Measurements from ENCODE around the gene SHOX. TPM values are rescaled to one million over a fixed set of nuclear protein-coding genes. Genes with fewer than 3 reads are reported as not detected.

Gene SHOX
- total RNA-seq, 1 donor from 2014 or later: not detected

DNA sequence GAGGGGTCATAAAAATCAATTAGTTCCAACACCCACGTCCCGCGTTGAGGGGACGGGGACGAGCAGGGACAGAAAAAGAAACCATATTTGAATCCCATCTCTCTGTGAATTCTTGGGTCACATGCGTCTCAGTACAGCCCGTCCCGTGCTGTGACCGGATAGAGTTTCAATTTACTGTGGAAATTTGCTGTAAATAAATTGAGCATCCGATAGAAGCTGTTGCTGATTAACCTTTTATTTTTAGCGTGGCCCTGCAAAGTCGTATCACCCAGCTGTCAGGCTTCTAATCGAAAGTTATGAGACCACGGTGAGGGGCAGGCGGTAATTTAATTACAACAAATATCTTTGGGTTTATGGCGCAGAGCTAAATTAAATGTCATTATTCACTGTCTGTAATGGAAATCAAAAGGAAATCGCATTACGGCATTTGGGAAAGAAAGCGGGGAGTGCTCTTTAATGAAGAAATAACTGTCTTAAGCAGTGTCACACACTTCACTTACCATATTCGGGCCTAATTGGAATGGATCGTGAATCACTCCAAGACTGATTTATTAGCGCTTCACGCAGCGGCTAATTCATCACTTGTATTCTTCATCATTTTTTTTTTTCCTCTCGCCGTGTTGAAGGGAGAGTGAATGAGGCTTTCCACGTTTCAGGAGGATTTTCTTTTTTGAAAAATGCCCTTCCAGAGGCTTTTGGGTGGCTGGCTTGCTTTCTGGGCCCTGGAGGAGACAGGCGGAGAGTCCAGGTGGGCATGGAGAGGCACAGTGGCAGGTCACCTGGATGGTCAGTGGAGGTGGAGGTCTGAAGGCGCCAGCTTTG is 7.3 kb downstream of the SHOX start:
- ChIA-PET CTCF (no interaction called here), POLR2A (no interaction called here)
- Mint-ChIP-seq H3K4me1 (peaks cover 4% of the 10 kb centered on the region), H3K36me3 (ENCODE audit: low read depth) (no peaks in the 10 kb centered on the region), H3K27me3 (peaks cover 52% of the 10 kb centered on the region), H3K9me3 (no peaks in the 10 kb centered on the region), H3K4me3 (no peak overlapping the region), H3K27ac (no peak overlapping the region)
- intact Hi-C loops (cut with micrococcal nuclease): no loop called here
- ATAC-seq (ENCODE audit: low read depth) (no peak), DNase-seq (no peak)
- TF ChIP-seq, protein P1, sequence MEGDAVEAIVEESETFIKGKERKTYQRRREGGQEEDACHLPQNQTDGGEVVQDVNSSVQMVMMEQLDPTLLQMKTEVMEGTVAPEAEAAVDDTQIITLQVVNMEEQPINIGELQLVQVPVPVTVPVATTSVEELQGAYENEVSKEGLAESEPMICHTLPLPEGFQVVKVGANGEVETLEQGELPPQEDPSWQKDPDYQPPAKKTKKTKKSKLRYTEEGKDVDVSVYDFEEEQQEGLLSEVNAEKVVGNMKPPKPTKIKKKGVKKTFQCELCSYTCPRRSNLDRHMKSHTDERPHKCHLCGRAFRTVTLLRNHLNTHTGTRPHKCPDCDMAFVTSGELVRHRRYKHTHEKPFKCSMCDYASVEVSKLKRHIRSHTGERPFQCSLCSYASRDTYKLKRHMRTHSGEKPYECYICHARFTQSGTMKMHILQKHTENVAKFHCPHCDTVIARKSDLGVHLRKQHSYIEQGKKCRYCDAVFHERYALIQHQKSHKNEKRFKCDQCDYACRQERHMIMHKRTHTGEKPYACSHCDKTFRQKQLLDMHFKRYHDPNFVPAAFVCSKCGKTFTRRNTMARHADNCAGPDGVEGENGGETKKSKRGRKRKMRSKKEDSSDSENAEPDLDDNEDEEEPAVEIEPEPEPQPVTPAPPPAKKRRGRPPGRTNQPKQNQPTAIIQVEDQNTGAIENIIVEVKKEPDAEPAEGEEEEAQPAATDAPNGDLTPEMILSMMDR (IDR thresholded peaks at IDR 0.05): no peak

DNA sequence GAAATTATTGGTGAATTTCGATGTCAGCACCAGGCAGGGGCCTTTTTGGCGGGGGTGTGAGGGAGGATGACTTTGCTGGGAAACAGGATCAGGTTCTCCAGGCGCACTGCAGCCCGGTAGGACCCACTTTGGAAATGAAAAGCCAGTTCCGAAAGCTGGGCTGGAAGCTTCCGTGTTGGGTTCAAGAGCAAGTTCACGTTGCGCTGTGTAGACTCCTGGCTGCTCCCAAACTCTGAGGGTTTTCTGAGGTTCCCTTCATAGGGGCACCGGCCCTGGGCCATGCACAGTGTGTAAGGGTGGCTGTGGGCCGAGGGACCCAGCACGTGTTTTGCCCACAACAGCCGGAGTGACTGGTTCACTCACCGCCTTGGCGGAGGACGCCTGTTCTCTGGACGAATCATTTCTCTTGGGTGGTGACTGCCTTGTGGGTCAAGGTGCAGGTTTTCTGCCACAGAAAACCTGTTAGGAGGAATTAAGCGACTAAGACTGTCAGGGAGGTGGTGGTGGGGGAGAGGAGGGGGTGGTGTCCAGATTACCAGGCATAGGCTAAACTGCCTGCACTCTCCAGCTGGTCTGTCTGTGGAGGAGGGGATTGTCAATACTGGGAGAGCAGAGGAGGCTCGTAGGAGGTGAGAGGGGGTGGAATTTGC is 8.0 kb downstream of the SHOX start:
- intact Hi-C loops (cut with micrococcal nuclease): no loop called here
- H3K27ac Mint-ChIP-seq: no peak overlapping the region
- no peaks in the 10 kb centered on the region for H3K9me3 Mint-ChIP-seq
- no peaks in the 10 kb centered on the region for H3K36me3 Mint-ChIP-seq (ENCODE audit: low read depth)
- TF ChIP-seq, protein P1 (IDR thresholded peaks at IDR 0.05): no peak
- ChIA-PET CTCF (no interaction called here), POLR2A (no interaction called here)
- H3K4me1 Mint-ChIP-seq: peaks cover 4% of the 10 kb centered on the region
- DNase-seq (no peak), ATAC-seq (ENCODE audit: low read depth) (no peak)
- H3K27me3 Mint-ChIP-seq: peaks cover 49% of the 10 kb centered on the region
- no peak overlapping the region for H3K4me3 Mint-ChIP-seq

DNA sequence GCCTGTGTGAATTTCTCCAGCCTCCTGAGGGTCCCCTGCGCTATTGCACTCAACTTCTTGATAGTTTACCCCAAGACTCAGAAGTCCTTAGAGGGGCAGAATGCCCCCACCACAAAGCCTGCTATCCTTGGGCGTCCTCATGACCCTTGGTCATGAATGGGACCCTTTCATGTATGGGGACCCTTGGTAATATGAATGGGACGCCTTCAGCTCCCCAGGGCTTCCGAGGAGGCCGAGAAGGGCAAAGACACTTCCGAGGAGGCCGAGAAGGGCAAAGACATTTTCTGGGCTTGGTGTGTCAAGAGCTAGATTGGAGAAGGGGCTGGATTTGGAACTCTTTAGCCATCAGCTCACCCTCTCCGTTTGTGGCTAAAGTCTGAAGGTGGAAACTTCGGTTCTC is 8.6 kb downstream of the SHOX start:
- Mint-ChIP-seq H3K27me3 (peaks cover 47% of the 10 kb centered on the region), H3K27ac (no peak overlapping the region), H3K4me1 (peaks cover 4% of the 10 kb centered on the region), H3K4me3 (no peak overlapping the region), H3K9me3 (no peaks in the 10 kb centered on the region), H3K36me3 (ENCODE audit: low read depth) (no peaks in the 10 kb centered on the region)
- intact Hi-C loops (cut with micrococcal nuclease): no loop called here
- POLR2A ChIA-PET: no interaction called here
- CTCF ChIA-PET: no interaction called here
- DNase-seq: no peak
- TF ChIP-seq, protein P1 (IDR thresholded peaks at IDR 0.05): no peak
- ATAC-seq (ENCODE audit: low read depth): no peak

DNA sequence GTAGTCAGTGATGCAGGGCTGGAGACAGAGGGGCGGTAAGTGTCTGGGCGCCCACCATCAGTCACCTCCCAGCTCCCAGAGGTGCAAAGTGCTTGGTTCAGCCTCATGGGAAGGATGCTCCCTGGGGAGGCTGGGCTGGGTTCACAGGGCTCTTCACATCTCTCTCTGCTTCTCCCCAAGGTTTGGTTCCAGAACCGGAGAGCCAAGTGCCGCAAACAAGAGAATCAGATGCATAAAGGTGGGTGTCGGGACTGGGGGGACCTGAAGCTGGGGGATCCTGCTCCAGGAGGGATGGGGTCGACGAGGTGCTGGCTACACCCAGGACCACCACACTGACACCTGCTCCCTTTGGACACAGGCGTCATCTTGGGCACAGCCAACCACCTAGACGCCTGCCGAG is 10.1 kb downstream of the SHOX start:
- Mint-ChIP-seq H3K4me1 (peaks cover 4% of the 10 kb centered on the region), H3K4me3 (no peak overlapping the region), H3K27me3 (peaks cover 46% of the 10 kb centered on the region), H3K36me3 (ENCODE audit: low read depth) (no peaks in the 10 kb centered on the region), H3K27ac (no peak overlapping the region), H3K9me3 (no peaks in the 10 kb centered on the region)
- TF ChIP-seq, protein P1 (IDR thresholded peaks at IDR 0.05): no peak
- ATAC-seq (ENCODE audit: low read depth) (no peak), DNase-seq (no peak)
- POLR2A ChIA-PET: no interaction called here
- CTCF ChIA-PET: no interaction called here
- intact Hi-C loops (cut with micrococcal nuclease): no loop called here

DNA sequence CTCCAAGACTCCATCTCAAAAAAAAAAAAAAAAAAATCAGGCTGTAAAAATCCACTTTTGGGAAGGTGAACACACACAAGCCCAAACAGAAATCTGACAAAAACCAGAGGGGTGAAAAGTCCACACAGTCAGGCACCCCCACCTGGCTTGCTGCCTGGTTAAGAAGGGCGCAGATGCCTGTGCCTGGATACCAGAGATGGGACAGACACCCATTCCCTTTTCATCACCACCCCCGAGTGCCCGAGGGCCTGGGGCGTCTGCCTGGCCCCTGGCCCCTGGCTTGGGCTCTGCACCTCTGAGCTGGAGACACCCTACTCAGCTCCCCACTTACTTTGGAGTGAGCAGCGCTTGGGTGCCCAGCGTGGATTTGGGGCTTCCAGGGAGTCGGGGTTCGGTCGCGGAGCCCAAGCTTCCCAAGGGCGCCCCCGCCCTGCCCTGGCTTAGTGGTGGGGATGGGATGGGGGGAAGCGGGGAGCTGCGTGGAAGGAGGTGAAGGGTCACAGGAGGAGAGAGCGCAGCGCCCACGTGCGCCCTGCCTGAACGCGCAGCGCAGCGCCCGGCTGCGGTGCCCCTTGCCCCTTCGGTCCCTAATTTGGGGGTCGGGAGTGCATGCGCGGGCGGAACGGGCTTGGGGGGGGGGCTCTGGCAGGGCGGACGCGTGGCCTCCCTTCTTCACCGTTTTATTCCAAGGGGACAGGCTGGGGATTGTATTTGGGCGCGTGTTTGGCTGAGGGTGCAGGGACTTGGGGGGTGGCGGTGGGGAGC is 11.3 kb downstream of the SHOX start:
- Mint-ChIP-seq H3K9me3 (no peaks in the 10 kb centered on the region), H3K4me3 (no peak overlapping the region), H3K4me1 (peaks cover 4% of the 10 kb centered on the region), H3K27ac (no peak overlapping the region), H3K27me3 (peaks cover 43% of the 10 kb centered on the region), H3K36me3 (ENCODE audit: low read depth) (no peaks in the 10 kb centered on the region)
- ChIA-PET CTCF (no interaction called here), POLR2A (no interaction called here)
- TF ChIP-seq, protein P1 (IDR thresholded peaks at IDR 0.05): no peak
- DNase-seq (no peak), ATAC-seq (ENCODE audit: low read depth) (no peak)
- intact Hi-C loops (cut with micrococcal nuclease): no loop called here
